ENCODE data around the gene TUBB4A. TPM values are rescaled to one million over a fixed set of nuclear protein-coding genes. Genes with fewer than 3 reads are reported as not detected.

Gene TUBB4A
- total RNA-seq, 1 experiment from 2014 or later = not detected

- H3K27me3 Mint-ChIP-seq (ENCODE audit: insufficient read depth, unreplicated experiment) = no peaks in the 10 kb centered on the region
- H3K9me3 Mint-ChIP-seq (ENCODE audit: unreplicated experiment) = no peaks in the 10 kb centered on the region
- peaks cover 18% of the 10 kb centered on the region for H3K36me3 Mint-ChIP-seq (ENCODE audit: insufficient read depth, unreplicated experiment)
- H3K4me3 Mint-ChIP-seq (ENCODE audit: unreplicated experiment) = peak overlapping the region; percentile 84
- intact Hi-C loops (cut with micrococcal nuclease) = no loop called here
- ChIA-PET CTCF (no interaction called here), POLR2A (no interaction called here)
- peaks cover 34% of the 10 kb centered on the region for H3K4me1 Mint-ChIP-seq (ENCODE audit: insufficient read depth, unreplicated experiment)
- no peak for TF ChIP-seq CTCF (IDR thresholded peaks at IDR 0.05; ENCODE audit: unreplicated experiment)
- BruUV-seq (replicated peaks) = no TSS peak
- peak overlapping the region; percentile 94 for H3K27ac Mint-ChIP-seq (ENCODE audit: low read depth, unreplicated experiment)
- DNase-seq (ENCODE audit: unreplicated experiment) = no peak
Observed at GRCh38 chr19:6529351-6529750, 27.2 kb upstream of the TUBB4A start.

GRCh38 chr19:6528544-6529121 is 26.5 kb upstream of the TUBB4A start:
- ChIA-PET CTCF (interaction anchor here (0.6 to 0.7 kb wide), 2 partner anchors 797 to 1251 kb away, joined by 3 read pairs; no protein-coding TSS in a partner anchor), POLR2A (no interaction called here)
- Mint-ChIP-seq H3K27ac (ENCODE audit: low read depth, unreplicated experiment) (no peak overlapping the region), H3K27me3 (ENCODE audit: insufficient read depth, unreplicated experiment) (no peaks in the 10 kb centered on the region), H3K4me1 (ENCODE audit: insufficient read depth, unreplicated experiment) (peaks cover 30% of the 10 kb centered on the region), H3K4me3 (ENCODE audit: unreplicated experiment) (no peak overlapping the region), H3K9me3 (ENCODE audit: unreplicated experiment) (no peaks in the 10 kb centered on the region), H3K36me3 (ENCODE audit: insufficient read depth, unreplicated experiment) (peaks cover 11% of the 10 kb centered on the region)
- no peak for DNase-seq (ENCODE audit: unreplicated experiment)
- no TSS peak for BruUV-seq (replicated peaks)
- no peak for TF ChIP-seq CTCF (IDR thresholded peaks at IDR 0.05; ENCODE audit: unreplicated experiment)
- intact Hi-C loops (cut with micrococcal nuclease) = no loop called here

GRCh38 chr19:6527893-6528543 is 25.9 kb upstream of the TUBB4A start:
- Mint-ChIP-seq H3K36me3 (ENCODE audit: insufficient read depth, unreplicated experiment) (peaks cover 11% of the 10 kb centered on the region), H3K9me3 (ENCODE audit: unreplicated experiment) (no peaks in the 10 kb centered on the region), H3K27me3 (ENCODE audit: insufficient read depth, unreplicated experiment) (no peaks in the 10 kb centered on the region), H3K4me1 (ENCODE audit: insufficient read depth, unreplicated experiment) (peaks cover 29% of the 10 kb centered on the region), H3K4me3 (ENCODE audit: unreplicated experiment) (no peak overlapping the region), H3K27ac (ENCODE audit: low read depth, unreplicated experiment) (no peak overlapping the region)
- CTCF ChIA-PET = interaction anchor here (0.6 to 0.7 kb wide), 2 partner anchors 797 to 1252 kb away, joined by 3 read pairs; no protein-coding TSS in a partner anchor
- TF ChIP-seq CTCF (IDR thresholded peaks at IDR 0.05; ENCODE audit: unreplicated experiment) = no peak
- no peak for DNase-seq (ENCODE audit: unreplicated experiment)
- no TSS peak for BruUV-seq (replicated peaks)
- intact Hi-C loops (cut with micrococcal nuclease) = no loop called here
- POLR2A ChIA-PET = no interaction called here

- CTCF ChIA-PET = interaction anchor here (1.2 kb wide), 1 partner anchor 124 kb away, joined by 3 read pairs; no protein-coding TSS in a partner anchor
- H3K27ac Mint-ChIP-seq (ENCODE audit: low read depth, unreplicated experiment) = no peak overlapping the region
- no TSS peak for BruUV-seq (replicated peaks)
- intact Hi-C loops (cut with micrococcal nuclease) = no loop called here
- no peaks in the 10 kb centered on the region for H3K27me3 Mint-ChIP-seq (ENCODE audit: insufficient read depth, unreplicated experiment)
- no peaks in the 10 kb centered on the region for H3K9me3 Mint-ChIP-seq (ENCODE audit: unreplicated experiment)
- no peak for TF ChIP-seq CTCF (IDR thresholded peaks at IDR 0.05; ENCODE audit: unreplicated experiment)
- no peak for DNase-seq (ENCODE audit: unreplicated experiment)
- no peak overlapping the region for H3K4me3 Mint-ChIP-seq (ENCODE audit: unreplicated experiment)
- peaks cover 9% of the 10 kb centered on the region for H3K4me1 Mint-ChIP-seq (ENCODE audit: insufficient read depth, unreplicated experiment)
- POLR2A ChIA-PET = interaction anchor here (0.7 to 1.1 kb wide), 2 partner anchors 15 to 51 kb away, joined by 3 read pairs; no protein-coding TSS in a partner anchor
- H3K36me3 Mint-ChIP-seq (ENCODE audit: insufficient read depth, unreplicated experiment) = no peaks in the 10 kb centered on the region
Observed at GRCh38 chr19:6524311-6524710, 22.2 kb upstream of the TUBB4A start.

Data from MCF 10A (cell line).